GM18517 (cell line): ENCODE data around the gene PRPF31.
"Not testable (repeated sequence)": the region's sequence is repeated elsewhere in the genome, so short reads cannot be mapped to it uniquely, and the experiment has no call there.

Source experiments
- ATAC-seq: cut with Tn5 transposase; IDR thresholded peaks from one replicate; pipeline ENCODE4 v1.9.1; 2021; ENCODE audit warnings: mild to moderate bottlenecking, moderate library complexity; ENCODE audit not compliant: unreplicated experiment

Gene PRPF31, protein sequence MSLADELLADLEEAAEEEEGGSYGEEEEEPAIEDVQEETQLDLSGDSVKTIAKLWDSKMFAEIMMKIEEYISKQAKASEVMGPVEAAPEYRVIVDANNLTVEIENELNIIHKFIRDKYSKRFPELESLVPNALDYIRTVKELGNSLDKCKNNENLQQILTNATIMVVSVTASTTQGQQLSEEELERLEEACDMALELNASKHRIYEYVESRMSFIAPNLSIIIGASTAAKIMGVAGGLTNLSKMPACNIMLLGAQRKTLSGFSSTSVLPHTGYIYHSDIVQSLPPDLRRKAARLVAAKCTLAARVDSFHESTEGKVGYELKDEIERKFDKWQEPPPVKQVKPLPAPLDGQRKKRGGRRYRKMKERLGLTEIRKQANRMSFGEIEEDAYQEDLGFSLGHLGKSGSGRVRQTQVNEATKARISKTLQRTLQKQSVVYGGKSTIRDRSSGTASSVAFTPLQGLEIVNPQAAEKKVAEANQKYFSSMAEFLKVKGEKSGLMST

DNA sequence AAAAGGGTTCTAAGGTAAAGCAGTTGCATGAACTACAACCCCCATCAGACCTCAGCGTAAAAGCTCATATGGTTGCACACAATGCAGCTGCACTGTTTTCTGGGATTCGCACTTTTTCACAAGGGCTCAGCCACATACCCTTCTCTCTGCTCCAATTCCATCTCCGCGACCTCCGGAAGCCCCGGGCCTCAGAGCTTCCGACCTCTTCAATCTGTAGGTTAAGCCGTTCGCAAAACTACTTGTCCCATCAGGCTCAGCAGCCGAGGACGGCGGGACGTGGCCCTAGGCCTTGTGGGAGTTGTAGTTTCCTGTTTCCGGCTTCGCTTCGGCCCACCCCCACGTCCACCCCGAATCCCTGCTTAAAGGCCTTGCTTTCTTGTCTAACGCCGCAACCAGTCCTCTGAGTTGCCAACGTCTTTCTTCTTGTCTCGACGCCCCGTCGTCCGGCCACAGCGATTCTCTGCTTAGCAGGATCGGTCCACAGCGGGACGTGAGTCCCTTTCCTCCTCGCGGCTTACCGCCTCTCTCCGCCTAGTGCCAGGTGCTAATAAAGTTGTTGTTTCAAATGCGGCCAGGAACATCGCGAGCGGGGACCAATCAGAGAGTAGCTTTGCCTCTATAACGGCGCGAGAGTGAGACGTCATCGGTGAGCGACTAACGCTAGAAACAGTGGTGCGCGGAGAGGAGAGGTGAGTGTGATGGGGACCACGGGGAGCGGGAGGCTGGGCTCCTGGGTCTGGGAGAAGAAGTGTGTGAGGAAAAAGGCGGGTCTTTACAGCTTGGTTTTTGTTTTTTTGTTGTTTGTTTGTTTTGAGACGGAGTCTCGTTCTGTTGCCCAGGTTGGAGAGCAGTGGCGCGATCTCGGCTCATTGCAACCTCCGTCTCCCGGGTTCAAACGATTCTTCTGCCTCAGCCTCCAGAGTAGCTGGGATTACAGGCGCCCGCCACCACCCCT is at the start of gene PRPF31, which contains the start of gene TFPT:
TSS of gene PRPF31 (plus strand) at position 646 of the 955 bp plus-strand sequence. CDS start 2,525 bp downstream, outside the sequence.
TSS of gene TFPT (minus strand) at position 549 of the 955 bp plus-strand sequence. CDS start at position 161, 388 bp downstream.
- ATAC-seq = peak; percentile 81

DNA sequence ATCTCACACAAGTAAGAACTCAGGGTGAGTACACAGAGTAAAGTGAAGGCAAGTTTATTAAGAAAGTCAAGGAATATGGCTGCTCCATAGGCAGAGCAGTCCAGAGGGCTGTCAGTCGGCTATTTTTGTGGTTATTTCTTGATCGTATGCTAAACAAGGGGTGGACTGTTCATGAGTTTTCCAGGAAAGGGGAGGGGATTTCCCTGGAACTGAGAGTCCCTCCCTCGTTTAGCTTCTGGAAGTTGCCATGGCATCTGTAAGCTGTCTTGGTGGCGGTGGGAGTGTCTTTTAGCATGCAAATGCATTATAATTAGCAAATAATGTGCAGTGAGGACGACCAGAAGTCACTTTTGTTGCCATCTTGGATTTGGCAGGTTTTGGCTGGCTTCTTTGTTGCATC is 46.1 kb upstream of the PRPF31 start:
- no peak for ATAC-seq

DNA sequence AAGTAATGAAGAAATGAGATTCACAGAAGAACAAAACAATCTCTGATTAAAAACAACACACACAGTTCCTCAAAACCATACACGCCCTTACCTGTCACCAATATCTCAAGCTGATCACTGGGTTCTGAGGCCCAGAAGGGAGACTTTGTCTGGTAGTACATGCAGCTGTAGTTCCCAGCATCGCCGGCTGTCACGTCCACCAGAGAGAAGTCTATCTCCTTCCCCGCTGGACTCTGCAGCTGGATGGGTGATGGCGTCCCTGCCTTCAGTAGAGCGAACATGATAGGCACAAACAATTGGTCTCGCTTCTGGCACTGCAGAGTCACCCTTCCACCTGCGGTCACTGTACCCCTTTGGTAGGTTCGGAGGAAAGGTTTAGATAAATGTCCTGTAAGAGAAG is 41.7 kb upstream of the PRPF31 start:
- ATAC-seq = no peak

GRCh38 chr19:54074851-54075250 is 40.7 kb upstream of the PRPF31 start:
- no peak for ATAC-seq

GRCh38 chr19:54077334-54077733 is 38.2 kb upstream of the PRPF31 start:
- no peak for ATAC-seq

DNA sequence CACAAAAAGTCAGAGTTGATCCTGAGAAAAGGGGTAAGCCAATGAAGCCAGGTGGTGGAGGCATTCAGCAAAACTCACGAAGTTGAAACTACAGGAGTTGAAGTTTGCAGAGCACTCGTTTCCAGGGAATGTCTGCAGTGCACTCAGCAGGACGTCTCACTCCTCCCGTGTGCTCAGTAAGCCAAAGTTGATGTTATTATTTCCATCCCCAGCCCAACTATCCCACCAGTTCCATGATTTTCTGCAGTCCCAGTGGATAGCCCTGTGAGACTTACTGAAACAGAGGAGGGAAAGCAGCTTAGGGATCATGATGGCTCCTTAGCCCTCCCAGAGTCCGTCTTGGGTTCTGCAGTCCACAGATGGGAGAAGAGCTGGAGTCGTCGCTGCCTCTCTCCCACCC is 34.5 kb upstream of the PRPF31 start, which contains the start of gene TARM1:
TSS of gene TARM1 (minus strand) at position 334 of the 400 bp plus-strand sequence. CDS start at position 309, 25 bp downstream.
- ATAC-seq = no peak

DNA sequence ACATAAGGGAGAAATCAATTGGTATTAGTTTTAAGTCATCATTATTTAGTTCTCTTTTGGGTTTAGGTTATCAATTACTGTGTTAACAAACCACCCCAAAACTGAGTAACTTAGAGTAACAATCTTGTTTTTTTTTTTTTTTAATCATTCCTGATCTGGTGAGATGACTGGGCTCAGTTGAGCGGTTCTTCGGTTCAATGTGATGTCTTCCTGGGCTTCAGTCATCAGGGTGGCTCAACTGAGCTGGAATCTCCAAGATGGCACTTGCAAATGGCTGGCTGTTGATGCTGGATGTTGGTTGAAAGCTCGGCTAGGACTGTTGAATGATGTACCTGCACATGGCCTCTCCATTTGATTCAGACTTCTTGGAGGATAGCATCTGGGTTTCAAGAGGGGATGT is 31.1 kb upstream of the PRPF31 start:
- ATAC-seq = no peak

DNA sequence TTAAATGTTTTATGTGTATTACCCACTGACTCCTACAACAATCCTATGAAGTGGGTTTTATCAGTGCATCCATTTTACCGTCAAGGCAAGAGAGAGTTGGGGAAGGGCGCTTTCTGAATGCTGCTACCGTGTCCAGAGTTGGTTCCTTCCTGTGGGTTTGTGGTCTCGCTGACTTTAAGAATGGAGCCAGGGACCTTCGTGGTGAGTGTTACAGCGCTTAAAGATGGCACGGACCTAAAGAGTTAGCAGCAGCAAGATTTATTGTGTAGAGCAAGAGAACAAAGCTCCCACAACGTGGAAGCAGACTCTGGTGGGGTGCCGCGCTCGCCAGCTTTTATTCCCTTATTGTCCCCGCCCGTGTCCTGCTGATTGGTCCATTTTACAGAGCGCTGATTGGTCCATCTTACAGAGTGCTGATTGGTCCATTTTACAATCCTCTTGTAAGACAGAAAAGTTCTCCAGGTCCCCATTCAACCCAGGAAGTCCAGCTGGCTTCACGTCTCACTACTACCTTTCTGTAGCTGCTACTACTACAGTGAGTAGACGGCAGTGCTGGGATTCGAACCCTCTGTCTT is 21.0 kb upstream of the PRPF31 start:
- no peak for ATAC-seq

- ATAC-seq = no peak
Measured at GRCh38 chr19:54095136-54095858, 20.3 kb upstream of the PRPF31 start.

DNA sequence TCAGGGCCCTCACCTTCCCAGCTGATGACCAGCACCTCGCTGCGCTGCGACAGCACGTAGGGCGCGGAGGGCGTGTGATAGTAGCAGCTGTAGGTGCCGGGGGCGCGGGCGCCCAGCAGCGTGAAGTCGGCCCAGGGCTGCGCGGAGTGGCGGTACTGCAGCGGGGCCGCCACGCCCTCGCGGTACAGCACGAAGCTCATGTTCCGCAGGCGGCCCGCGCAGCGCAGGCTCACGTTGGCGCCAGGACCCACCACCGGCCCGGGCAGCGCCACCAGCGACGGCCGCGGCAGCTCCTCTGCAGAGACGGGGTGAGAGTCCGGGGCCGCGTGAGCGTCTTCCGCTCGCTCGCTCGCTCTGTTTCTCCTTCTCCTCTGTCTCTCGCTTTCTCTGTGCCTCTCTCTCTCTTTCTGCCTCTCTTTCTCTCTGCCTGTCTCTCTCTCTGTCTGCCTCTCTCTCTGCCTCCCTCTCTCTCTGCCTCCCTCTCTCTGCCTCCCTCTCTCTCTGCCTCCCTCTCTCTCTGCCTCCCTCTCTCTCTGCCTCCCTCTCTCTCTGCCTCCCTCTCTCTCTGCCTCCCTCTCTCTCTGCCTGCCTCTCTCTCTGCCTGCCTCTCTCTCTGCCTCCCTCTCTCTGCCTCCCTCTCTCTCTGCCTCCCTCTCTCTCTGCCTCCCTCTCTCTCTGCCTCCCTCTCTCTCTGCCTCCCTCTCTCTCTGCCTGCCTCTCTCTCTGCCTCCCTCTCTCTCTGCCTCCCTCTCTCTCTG is 19.5 kb upstream of the PRPF31 start:
- not testable (repeated sequence) for ATAC-seq

- ATAC-seq = no peak
Measured at GRCh38 chr19:54096617-54097106, 18.9 kb upstream of the PRPF31 start.

- no peak for ATAC-seq
Measured at GRCh38 chr19:54099190-54099902, 16.2 kb upstream of the PRPF31 start.

DNA sequence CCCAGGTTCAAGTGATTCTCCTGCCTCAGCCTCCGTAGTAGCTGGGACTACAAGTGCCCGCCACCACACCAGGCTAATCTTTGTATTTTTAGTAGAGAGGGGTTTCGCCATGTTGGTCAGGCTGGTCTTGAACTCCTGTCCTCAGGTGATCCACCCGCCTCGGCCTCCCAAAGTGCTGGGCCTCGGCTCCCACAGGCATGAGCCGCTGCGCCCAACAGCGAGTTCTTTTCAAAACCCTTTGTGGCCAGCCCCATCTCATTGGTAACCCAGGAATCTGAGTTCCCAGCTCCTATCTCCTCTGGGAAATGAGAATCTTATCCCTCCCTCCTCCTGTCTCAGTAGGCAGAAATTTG is 15.7 kb upstream of the PRPF31 start:
- not testable (repeated sequence) for ATAC-seq

- ATAC-seq = no peak
Measured at GRCh38 chr19:54100561-54100960, 15.0 kb upstream of the PRPF31 start, which contains the start of gene OSCAR. Gene OSCAR, minus strand, starts transcription at chr19:54100803. Its CDS starts 11 bp downstream, at chr19:54100792.

- peak; percentile 97 for ATAC-seq
Measured at GRCh38 chr19:54102421-54103169, 13.0 kb upstream of the PRPF31 start, which contains the start of gene NDUFA3. Gene NDUFA3, plus strand, starts transcription at chr19:54102855. Its CDS starts 24 bp downstream, at chr19:54102879.

DNA sequence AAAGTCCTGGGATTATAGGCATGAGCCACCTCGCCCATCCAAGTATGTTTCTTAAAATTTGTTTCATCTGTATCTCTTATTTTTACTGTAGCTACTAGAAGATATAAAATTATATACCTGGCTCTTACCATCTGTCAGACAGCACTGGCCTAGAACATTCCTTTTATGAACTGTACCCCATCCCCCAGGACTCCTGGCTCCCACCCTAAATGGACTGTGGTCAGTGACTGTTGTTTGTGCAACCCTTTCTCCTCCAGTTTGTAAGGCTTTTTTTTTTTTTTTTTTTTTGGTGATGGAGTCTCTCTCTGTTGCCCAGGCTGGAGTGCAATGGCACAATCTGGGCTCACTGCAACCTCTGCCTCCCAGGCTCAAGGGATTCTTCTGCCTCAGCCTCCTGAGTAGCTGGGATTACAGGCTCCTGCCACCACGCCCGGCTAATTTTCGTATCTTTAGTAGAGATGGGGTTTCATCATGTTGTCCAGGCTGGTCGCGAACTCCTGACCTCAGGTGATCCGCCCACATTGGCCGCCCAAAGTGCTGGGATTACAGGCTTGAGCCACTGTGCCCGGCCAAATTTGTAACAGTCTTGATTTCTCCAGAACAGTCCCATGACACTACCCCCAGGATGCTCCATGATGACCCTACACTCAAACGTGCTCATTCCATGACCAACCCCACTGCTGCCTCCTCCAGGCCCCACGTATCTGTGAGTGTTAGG is 10.4 kb upstream of the PRPF31 start:
- ATAC-seq = no peak

- ATAC-seq = no peak
Measured at GRCh38 chr19:54105796-54106195, 9.8 kb upstream of the PRPF31 start.
